Measurements from ENCODE around the gene CIB4.

The CIB4 gene

GRCh38 chr2:26650713-26651469 is 9.7 kb upstream of the CIB4 start:
- H3K4me3 ChIP-seq (ENCODE audit: control insufficient read depth, low read depth, low read length): no peak overlapping the region
- TF ChIP-seq CTCF (IDR thresholded peaks at IDR 0.05; ENCODE audit: control insufficient read depth, insufficient read depth, low read depth, low read length, missing control alignments): no peak
- DNase-seq (ENCODE audit: low read depth): no peak

- no peak overlapping the region for H3K4me3 ChIP-seq (ENCODE audit: control insufficient read depth, low read depth, low read length)
- DNase-seq (ENCODE audit: low read depth): no peak
- no peak for TF ChIP-seq CTCF (IDR thresholded peaks at IDR 0.05; ENCODE audit: control insufficient read depth, insufficient read depth, low read depth, low read length, missing control alignments)
These were observed 9.0 kb upstream of the CIB4 start for GRCh38 chr2:26649992-26650712.

GRCh38 chr2:26649322-26649721 is 8.2 kb upstream of the CIB4 start:
- peak; percentile 10 for DNase-seq (ENCODE audit: low read depth)

GRCh38 chr2:26648516-26648915 is 7.3 kb upstream of the CIB4 start:
- no peak for TF ChIP-seq CTCF (IDR thresholded peaks at IDR 0.05; ENCODE audit: control insufficient read depth, insufficient read depth, low read depth, low read length, missing control alignments)
- H3K4me3 ChIP-seq (ENCODE audit: control insufficient read depth, low read depth, low read length): no peak overlapping the region
- DNase-seq (ENCODE audit: low read depth): no peak

More at GRCh38 chr2:26649322-26649721, 8.2 kb upstream of the CIB4 start:
- TF ChIP-seq CTCF (IDR thresholded peaks at IDR 0.05; ENCODE audit: control insufficient read depth, insufficient read depth, low read depth, low read length, missing control alignments): no peak
- H3K4me3 ChIP-seq (ENCODE audit: control insufficient read depth, low read depth, low read length): no peak overlapping the region

GRCh38 chr2:26647981-26648380 is 6.8 kb upstream of the CIB4 start:
- no peak for TF ChIP-seq CTCF (IDR thresholded peaks at IDR 0.05; ENCODE audit: control insufficient read depth, insufficient read depth, low read depth, low read length, missing control alignments)
- no peak overlapping the region for H3K4me3 ChIP-seq (ENCODE audit: control insufficient read depth, low read depth, low read length)
- DNase-seq (ENCODE audit: low read depth): no peak

- TF ChIP-seq CTCF (IDR thresholded peaks at IDR 0.05; ENCODE audit: control insufficient read depth, insufficient read depth, low read depth, low read length, missing control alignments): no peak
- no peak for DNase-seq (ENCODE audit: low read depth)
- H3K4me3 ChIP-seq (ENCODE audit: control insufficient read depth, low read depth, low read length): no peak overlapping the region
These were observed 6.0 kb upstream of the CIB4 start for GRCh38 chr2:26646986-26647672.
